CD14-positive monocyte (primary cell): ENCODE measurements around the gene SMARCAL1. TPM values are rescaled to one million over a fixed set of nuclear protein-coding genes. Genes with fewer than 3 reads are reported as not detected.

Source experiments
- DNase-seq, 3 donors: peaks; one replicate each; pipeline ENCODE4 v3.0.0-alpha.2; 2011 to 2022
- H2AFZ ChIP-seq: 2 replicates; pipeline ENCODE4 v1.6.0; 2012; ENCODE audit warnings: mild to moderate bottlenecking, low read depth, low read length, inconsistent platforms; ENCODE audit not compliant: insufficient read depth, poor library complexity, severe bottlenecking
- H3K27ac ChIP-seq, 2 donors: 1 replicate in 1 of 2; 2 replicates in 1 of 2; pipeline ENCODE4 v1.5.1; 2012 to 2013; ENCODE audit warnings: low read length in 2 of 2, control low read depth in 1 of 2, inconsistent platforms in 1 of 2, low read depth in 1 of 2, mild to moderate bottlenecking in 1 of 2
- H3K27me3 ChIP-seq, 2 donors: one replicate each; pipeline versions ENCODE4 v1.6.0 to v1.6.1; 2011 to 2013; ENCODE audit warnings: low read length in 2 of 2; ENCODE audit not compliant: control insufficient read depth in 2 of 2, insufficient read depth in 2 of 2
- H3K36me3 ChIP-seq, 2 donors: replicated peaks in 1 of 2; 1 replicate in 1 of 2; 2 replicates in 1 of 2; pipeline versions ENCODE4 v1.5.1 to v1.6.1; 2012 to 2013; ENCODE audit warnings: low read length in 2 of 2, control low read depth in 1 of 2, inconsistent platforms in 1 of 2, mild to moderate bottlenecking in 1 of 2; ENCODE audit not compliant: insufficient read depth in 2 of 2, control insufficient read depth in 1 of 2
- H3K4me1 ChIP-seq, 2 donors: 1 replicate in 1 of 2; 2 replicates in 1 of 2; pipeline versions ENCODE4 v1.5.1 to v1.6.1; 2012 to 2013; ENCODE audit warnings: low read length in 2 of 2, control low read depth in 1 of 2, inconsistent platforms in 1 of 2, mild to moderate bottlenecking in 1 of 2, moderate library complexity in 1 of 2; ENCODE audit not compliant: insufficient read depth in 2 of 2, control insufficient read depth in 1 of 2
- H3K4me2 ChIP-seq: replicated peaks from 2 replicates; pipeline ENCODE3; 2012; ENCODE audit warnings: low read length, moderate library complexity, mild to moderate bottlenecking; ENCODE audit not compliant: poor library complexity, severe bottlenecking; ENCODE audit errors: extremely low read depth
- H3K4me3 ChIP-seq, 3 experiments: fragments of 200-600 bp in 1 of 3; sonication (generic) in 1 of 3; replicated peaks in 1 of 3; 1 replicate in 2 of 3; 2 replicates in 1 of 3; pipeline ENCODE4 v1.5.1; 2011 to 2013; ENCODE audit warnings: low read length in 3 of 3, mild to moderate bottlenecking in 3 of 3, control low read depth in 2 of 3, low read depth in 2 of 3, inconsistent platforms in 1 of 3, moderate library complexity in 1 of 3
- H3K79me2 ChIP-seq: 2 replicates; pipeline ENCODE4 v1.6.0; 2012; ENCODE audit warnings: mild to moderate bottlenecking, control low read depth, inconsistent platforms, low read length, moderate library complexity; ENCODE audit not compliant: insufficient read depth
- H3K9ac ChIP-seq: 2 replicates; pipeline ENCODE4 v1.6.0; 2017; ENCODE audit warnings: low read length, mild to moderate bottlenecking; ENCODE audit not compliant: insufficient read depth, poor library complexity, severe bottlenecking
- H3K9me3 ChIP-seq, 2 donors: replicated peaks in 1 of 2; 1 replicate in 1 of 2; 2 replicates in 1 of 2; pipeline versions ENCODE4 v1.5.1 to v1.6.1; 2012 to 2013; ENCODE audit warnings: low read length in 2 of 2, control low read depth in 1 of 2; ENCODE audit not compliant: control insufficient read depth in 1 of 2, insufficient read depth in 1 of 2
- H4K20me1 ChIP-seq: 2 replicates; pipeline ENCODE4 v1.6.0; 2012; ENCODE audit warnings: mild to moderate bottlenecking, low read length, control low read depth, moderate library complexity; ENCODE audit not compliant: insufficient read depth
- H3K27ac Mint-ChIP-seq, 7 donors: one replicate each; pipeline ENCODE4 v1.8.0; 2020; ENCODE audit warnings: mild to moderate bottlenecking in 7 of 7, mixed read lengths in 7 of 7, moderate library complexity in 6 of 7, inconsistent platforms in 2 of 7
- H3K27me3 Mint-ChIP-seq, 3 donors: one replicate each; pipeline ENCODE4 v1.8.0; 2021 to 2022; ENCODE audit warnings: low read depth in 3 of 3, mild to moderate bottlenecking in 3 of 3, mixed read lengths in 3 of 3, moderate library complexity in 3 of 3, inconsistent platforms in 1 of 3
- H3K36me3 Mint-ChIP-seq, 2 donors: one replicate each; pipeline ENCODE4 v1.8.0; 2020; ENCODE audit warnings: mixed read lengths in 2 of 2, inconsistent platforms in 1 of 2, mild to moderate bottlenecking in 1 of 2
- H3K4me1 Mint-ChIP-seq: one replicate; pipeline ENCODE4 v1.8.0; 2020; ENCODE audit warnings: mild to moderate bottlenecking, mixed read lengths
- H3K4me3 Mint-ChIP-seq, 2 donors: one replicate each; pipeline ENCODE4 v1.8.0; 2020; ENCODE audit warnings: mild to moderate bottlenecking in 2 of 2, mixed read lengths in 2 of 2, moderate library complexity in 1 of 2
- H3K9me3 Mint-ChIP-seq, 7 donors: one replicate each; pipeline ENCODE4 v1.8.0; 2020 to 2022; ENCODE audit warnings: mixed read lengths in 7 of 7, mild to moderate bottlenecking in 6 of 7, moderate library complexity in 6 of 7, inconsistent platforms in 2 of 7
- WGBS: methylation state at CpG from one replicate; pipeline ENCODE4 v1.1.5; 2013; ENCODE audit warnings: missing lambda C conversion rate; ENCODE audit not compliant: insufficient coverage; 5-methylcytosine and 5-hydroxymethylcytosine counted together
- intact Hi-C, 2 donors: fragments of 100-400 bp; cut with micrococcal nuclease; formaldehyde crosslinking; loops; one replicate each; pipeline versions ENCODE4 v1.15.0 to v1.15.1; 2023
- polyA plus RNA-seq, 3 donors: library from polyadenylated mRNA; depleted of rRNA in 1 of 3; unstranded in 2 of 3; stranded (reverse) in 1 of 3; fragments of 300-500 nt in 2 of 3; fragments of >200 nt in 1 of 3; fragmentation: Illumina TruSeq in 2 of 3; gene quantifications; 1 replicate in 2 of 3; 2 replicates in 1 of 3; pipeline ENCODE4 v1.2.3, GENCODE V29; 2012 to 2021
- TF ChIP-seq, protein P1 (sequence below): fragments of 200-600 bp; IDR thresholded peaks from one replicate; pipeline ENCODE4 v1.8.0; 2022; ENCODE audit warnings: antibody characterized with exemption, mild to moderate bottlenecking

SMARCAL1 gene
- polyA plus RNA-seq, 3 donors = 10.5 to 13.3 (median 11.5) TPM

- WGBS = 100% methylated on average over 1 of the region's 1 CpG
- intact Hi-C loops = no loop called here
- Histone ChIP-seq H3K9me3 (peaks cover 8 to 12% of the 10 kb centered on the region in 2 donors), H3K9ac (no peak overlapping the region), H3K79me2 (no peaks in the 10 kb centered on the region), H3K27me3 (no peaks in the 10 kb centered on the region), H3K4me3 (no peak overlapping the region), H4K20me1 (no peaks in the 10 kb centered on the region), H3K4me1 (peaks cover 11 to 12% of the 10 kb centered on the region in 2 donors), H3K4me2 (no peak overlapping the region), H3K36me3 (peaks cover 65 to 83% of the 10 kb centered on the region in 2 donors), H2AFZ (no peak overlapping the region), H3K27ac (no peak overlapping the region)
- peaks cover 77 to 78% of the 10 kb centered on the region in 2 donors for H3K36me3 Mint-ChIP-seq
- no peak for DNase-seq
- TF ChIP-seq, protein P1, sequence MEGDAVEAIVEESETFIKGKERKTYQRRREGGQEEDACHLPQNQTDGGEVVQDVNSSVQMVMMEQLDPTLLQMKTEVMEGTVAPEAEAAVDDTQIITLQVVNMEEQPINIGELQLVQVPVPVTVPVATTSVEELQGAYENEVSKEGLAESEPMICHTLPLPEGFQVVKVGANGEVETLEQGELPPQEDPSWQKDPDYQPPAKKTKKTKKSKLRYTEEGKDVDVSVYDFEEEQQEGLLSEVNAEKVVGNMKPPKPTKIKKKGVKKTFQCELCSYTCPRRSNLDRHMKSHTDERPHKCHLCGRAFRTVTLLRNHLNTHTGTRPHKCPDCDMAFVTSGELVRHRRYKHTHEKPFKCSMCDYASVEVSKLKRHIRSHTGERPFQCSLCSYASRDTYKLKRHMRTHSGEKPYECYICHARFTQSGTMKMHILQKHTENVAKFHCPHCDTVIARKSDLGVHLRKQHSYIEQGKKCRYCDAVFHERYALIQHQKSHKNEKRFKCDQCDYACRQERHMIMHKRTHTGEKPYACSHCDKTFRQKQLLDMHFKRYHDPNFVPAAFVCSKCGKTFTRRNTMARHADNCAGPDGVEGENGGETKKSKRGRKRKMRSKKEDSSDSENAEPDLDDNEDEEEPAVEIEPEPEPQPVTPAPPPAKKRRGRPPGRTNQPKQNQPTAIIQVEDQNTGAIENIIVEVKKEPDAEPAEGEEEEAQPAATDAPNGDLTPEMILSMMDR = no peak
- H3K9me3 Mint-ChIP-seq = peaks cover 6 to 18% (median 13%) of the 10 kb centered on the region in 7 donors
- no peak overlapping the region for H3K27ac Mint-ChIP-seq
- H3K27me3 Mint-ChIP-seq = peaks cover 0 to 1% (median 0%) of the 10 kb centered on the region in 3 donors
- no peak overlapping the region for H3K4me3 Mint-ChIP-seq
- H3K4me1 Mint-ChIP-seq = peaks cover 14% of the 10 kb centered on the region
Measured at GRCh38 chr2:216424274-216424673, 12.0 kb downstream of the SMARCAL1 start.

DNA sequence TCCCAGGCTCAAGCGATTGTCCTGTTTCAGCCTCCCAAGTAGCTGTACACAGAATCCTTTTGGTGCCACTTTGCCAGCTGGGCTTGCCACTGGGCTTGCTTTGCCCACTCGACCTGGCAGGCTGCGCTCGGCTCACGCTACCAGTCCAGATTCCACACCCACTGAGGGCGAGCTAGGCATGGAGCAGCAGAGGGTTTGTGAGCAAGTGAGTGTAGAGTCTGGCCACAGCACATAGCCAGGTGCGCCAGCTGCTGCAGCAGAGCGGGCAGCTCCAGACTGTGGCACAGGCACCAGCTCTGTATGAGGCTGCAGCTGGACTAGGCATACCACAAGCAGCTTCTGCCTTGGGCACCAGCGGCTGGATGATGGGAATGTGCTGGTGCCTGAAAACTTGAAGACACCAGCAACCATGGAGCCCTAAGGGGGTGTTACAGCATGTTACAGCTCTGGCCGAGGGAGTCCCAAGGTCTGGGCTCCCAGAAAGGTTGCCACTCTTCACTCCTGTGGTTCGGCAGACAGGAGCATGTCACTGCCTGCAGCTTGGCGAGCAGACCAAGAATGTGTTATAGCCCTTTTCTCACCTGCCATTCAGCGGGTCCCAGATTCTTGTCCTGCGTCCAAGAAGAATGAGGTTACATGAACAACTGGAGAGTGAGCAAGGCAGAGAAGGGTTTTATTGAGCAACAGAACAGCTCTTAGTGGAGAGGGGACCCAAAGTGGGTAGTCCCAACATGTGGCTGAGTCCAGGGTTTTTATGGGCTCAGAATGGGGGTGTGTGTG, 12.9 kb downstream of the SMARCAL1 start:
- peaks cover 0 to 1% (median 0%) of the 10 kb centered on the region in 3 donors for H3K27me3 Mint-ChIP-seq
- 99% methylated on average over 9 of the region's 14 CpGs for WGBS
- Histone ChIP-seq H3K36me3 (peaks cover 65 to 82% of the 10 kb centered on the region in 2 donors), H4K20me1 (no peaks in the 10 kb centered on the region), H3K9me3 (peaks cover 8 to 12% of the 10 kb centered on the region in 2 donors), H3K4me3 (no peak overlapping the region), H3K4me2 (no peak overlapping the region), H3K27ac (no peak overlapping the region), H3K9ac (no peak overlapping the region), H3K79me2 (no peaks in the 10 kb centered on the region), H2AFZ (no peak overlapping the region), H3K4me1 (peaks cover 17 to 19% of the 10 kb centered on the region in 2 donors), H3K27me3 (no peaks in the 10 kb centered on the region)
- H3K27ac Mint-ChIP-seq = peak overlapping the region in 1 of 7 donors; percentile 72
- TF ChIP-seq, protein P1 = no peak
- intact Hi-C loops = no loop called here
- peaks cover 6 to 18% (median 13%) of the 10 kb centered on the region in 7 donors for H3K9me3 Mint-ChIP-seq
- H3K4me1 Mint-ChIP-seq = peaks cover 21% of the 10 kb centered on the region
- DNase-seq = no peak
- peaks cover 76 to 80% of the 10 kb centered on the region in 2 donors for H3K36me3 Mint-ChIP-seq
- no peak overlapping the region for H3K4me3 Mint-ChIP-seq
